K562 (cell line): ENCODE results near the gene INTS1. TPM values are rescaled to one million over a fixed set of nuclear protein-coding genes. Genes with fewer than 3 reads are reported as not detected.

Experiments
- ATAC-seq: fragments of 200-7000 bp; cut with Tn5 transposase; 3 replicates; pipeline ENCODE4 v1.9.1; 2020; ENCODE audit warnings: moderate library complexity
- BruUV-seq: library from RNA; stranded (reverse); fragments of 400-500 nt; replicated peaks from 2 replicates; lab custom pipeline; 2021; lab: Mats Ljungman, UMichigan
- CTCF ChIA-PET: fragments of 300-600 bp; formaldehyde crosslinking; extraction: SDS; loops from one replicate; lab custom pipeline; 2021; ENCODE audit warnings: low intra/inter-chr PET ratio; lab: Yijun Ruan, JAX
- POLR2A ChIA-PET: fragments of 300-600, 350-650 bp; sonication (Branson Sonifier 250); formaldehyde crosslinking; extraction: SDS; loops from one replicate; lab custom pipeline; 2021; ENCODE audit warnings: antibody characterized with exemption, inconsistent platforms; lab: Yijun Ruan, JAX
- DNase-seq, 4 experiments: peaks; one replicate each; pipeline versions ENCODE4 v3.0.0 to v3.0.0-alpha.2; 2011 to 2018; ENCODE audit warnings: low spot score in 3 of 4, mixed read lengths in 3 of 4; ENCODE audit errors: extremely low read depth in 1 of 4
- FAIRE-seq: peaks from 2 replicates; lab custom pipeline; 2011; peaks lifted over from hg19 to GRCh38; lab: Jason Lieb, UNC
- H2AFZ ChIP-seq: 2 replicates; pipeline ENCODE4 v1.6.0; 2011; ENCODE audit warnings: low read depth, low read length, control low read depth, inconsistent platforms
- H3K27ac ChIP-seq: fragments of 200-600 bp; 3 replicates; pipeline ENCODE4 v1.8.0; 2011; ENCODE audit warnings: low read depth, mild to moderate bottlenecking, control low read depth, inconsistent platforms, low read length, moderate library complexity, mixed read lengths; ENCODE audit errors: extremely low read depth
- H3K27me3 ChIP-seq, 2 experiments: fragments of 300-600 bp in 1 of 2; 2 replicates in 1 of 2; 3 replicates in 1 of 2; pipeline versions ENCODE4 v1.6.0 to v1.8.0; 2011; ENCODE audit warnings: inconsistent platforms in 2 of 2, low read length in 2 of 2, mild to moderate bottlenecking in 1 of 2, mixed read lengths in 1 of 2, moderate library complexity in 1 of 2; ENCODE audit not compliant: control insufficient read depth in 2 of 2, insufficient read depth in 2 of 2
- H3K36me3 ChIP-seq: fragments of 300-600 bp; 3 replicates; pipeline ENCODE4 v1.8.0; 2011; ENCODE audit warnings: mild to moderate bottlenecking, low read length, inconsistent platforms; ENCODE audit not compliant: control insufficient read depth, insufficient read depth
- H3K4me1 ChIP-seq, 2 experiments: fragments of 200-600 bp in 1 of 2; replicated peaks in 1 of 2; 2 replicates in 1 of 2; 3 replicates in 1 of 2; pipeline versions ENCODE4 v1.5.1 to v1.8.0; 2011; ENCODE audit warnings: inconsistent platforms in 2 of 2, low read length in 2 of 2, mild to moderate bottlenecking in 1 of 2, mixed read lengths in 1 of 2, moderate library complexity in 1 of 2; ENCODE audit not compliant: control insufficient read depth in 2 of 2, insufficient read depth in 2 of 2
- H3K4me2 ChIP-seq: 2 replicates; pipeline ENCODE4 v1.6.1; 2011; ENCODE audit warnings: low read length, control low read depth, inconsistent platforms, mixed read lengths; ENCODE audit not compliant: insufficient read depth
- H3K4me3 ChIP-seq: fragments of 200-600 bp; sonication (generic), shearing (Covaris generic); 2 replicates; pipeline ENCODE4 v1.5.1; 2016; ENCODE audit warnings: control low read depth, inconsistent platforms
- H3K79me2 ChIP-seq: fragments of 200-600 bp; 3 replicates; pipeline ENCODE4 v1.8.0; 2011; ENCODE audit warnings: low read length, inconsistent platforms; ENCODE audit not compliant: control insufficient read depth, insufficient read depth
- H3K9ac ChIP-seq, 2 experiments: 2 replicates each; pipeline versions ENCODE4 v1.6.0 to v1.6.1; 2011; ENCODE audit warnings: low read depth in 2 of 2, low read length in 2 of 2, control low read depth in 1 of 2, inconsistent platforms in 1 of 2, mild to moderate bottlenecking in 1 of 2, mixed read lengths in 1 of 2; ENCODE audit not compliant: insufficient read depth in 1 of 2
- H3K9me1 ChIP-seq: one replicate; pipeline ENCODE4 v1.6.0; 2011; ENCODE audit warnings: inconsistent platforms, mild to moderate bottlenecking, low read length, moderate library complexity; ENCODE audit not compliant: control insufficient read depth, insufficient read depth
- H3K9me3 ChIP-seq: replicated peaks from 2 replicates; pipeline ENCODE4 v1.5.1; 2011; ENCODE audit warnings: low read depth, low read length, inconsistent platforms; ENCODE audit not compliant: control insufficient read depth, insufficient read depth
- H4K20me1 ChIP-seq: replicated peaks from 2 replicates; pipeline ENCODE4 v1.6.1; 2011; ENCODE audit warnings: low read length, inconsistent platforms, mixed read lengths; ENCODE audit not compliant: control insufficient read depth, insufficient read depth
- ARNT ChIP-seq, 2 experiments: fragments of 450-650 bp; IDR thresholded peaks; 2 replicates each; pipeline ENCODE4 v1.6.1; 2016; ENCODE audit warnings: mild to moderate bottlenecking in 1 of 2
- ATF3 ChIP-seq, 2 experiments: fragments of 450-650 bp in 1 of 2; sonication (generic) in 1 of 2; formaldehyde crosslinking in 1 of 2; IDR thresholded peaks in 1 of 2; conservative IDR thresholded peaks in 1 of 2; 2 replicates each; pipeline versions ENCODE4 v1.6.1 to v1.8.1; 2016 to 2023; ENCODE audit warnings: mild to moderate bottlenecking in 2 of 2, moderate library complexity in 2 of 2, inconsistent platforms in 1 of 2, missing genetic modification reagents in 1 of 2
- ID3 ChIP-seq, 2 experiments: fragments of 250-450 bp in 1 of 2; fragments of 450-650 bp in 1 of 2; sonication (Bioruptor Pico) in 1 of 2; IDR thresholded peaks; 2 replicates each; pipeline versions ENCODE4 v1.6.1 to v1.8.0; 2016 to 2021; ENCODE audit warnings: mild to moderate bottlenecking in 2 of 2, moderate library complexity in 2 of 2, missing compliant biosample characterization in 1 of 2, missing genetic modification characterization in 1 of 2
- RBFOX2 ChIP-seq: fragments of 200-400 bp; formaldehyde crosslinking; IDR thresholded peaks from 2 replicates; pipeline ENCODE4 v1.6.1; 2017; ENCODE audit warnings: low read depth, mild to moderate bottlenecking, low read length, moderate library complexity
- SMARCE1 ChIP-seq: fragments of 450-650 bp; IDR thresholded peaks from 2 replicates; pipeline ENCODE4 v1.7.1; 2016; ENCODE audit warnings: mild to moderate bottlenecking
- TAL1 ChIP-seq: fragments of 450-650 bp; IDR thresholded peaks from 2 replicates; pipeline ENCODE4 v1.6.1; 2016; ENCODE audit warnings: mild to moderate bottlenecking
- THAP12 ChIP-seq: fragments of 250-450 bp; sonication (Bioruptor Pico); IDR thresholded peaks from 2 replicates; pipeline ENCODE4 v1.9.0; 2021; ENCODE audit warnings: mild to moderate bottlenecking, inconsistent platforms
- ZC3H8 ChIP-seq: fragments of 450-650 bp; IDR thresholded peaks from 2 replicates; pipeline ENCODE4 v1.6.1; 2017
- WGBS: fragments of 100-300 bp; shearing (Covaris generic); methylation state at CpG from one replicate; pipeline ENCODE4 v1.1.6; 2016; ENCODE audit warnings: low coverage, mixed read lengths; ENCODE audit not compliant: insufficient coverage; ENCODE audit errors: missing lambda C conversion rate; 5-methylcytosine and 5-hydroxymethylcytosine counted together
- in situ Hi-C: fragments of 300-500 bp; cut with MboI; formaldehyde crosslinking; loops from 4 replicates; pipeline ENCODE4 v1.15.0; 2018; ENCODE audit warnings: inconsistent platforms, mixed read lengths
- intact Hi-C: fragments of 100-400 bp; cut with micrococcal nuclease; formaldehyde crosslinking; loops from 2 replicates; pipeline ENCODE4 v1.14.2; 2022
- polyA plus RNA-seq, 8 experiments: library from polyadenylated mRNA; depleted of rRNA in 4 of 8; stranded (reverse) in 5 of 8; unstranded in 3 of 8; fragments of >200 nt; fragmentation: Nextera tagmentation in 2 of 8; fragmentation: Illumina TruSeq in 1 of 8; extraction: Ambion mirVana in 2 of 8; extraction: Trizol in 1 of 8; gene quantifications; 2 replicates each; pipeline versions ENCODE4 v1.2.1 to v1.2.3, GENCODE V29; 2011 to 2014; ENCODE audit warnings: inconsistent platforms in 1 of 8, missing spikeins in 1 of 8
- total RNA-seq, 7 experiments: library from RNA; depleted of rRNA in 6 of 7; stranded (reverse); fragments of >200 nt in 6 of 7; fragmentation: Illumina TruSeq in 2 of 7; extraction: Trizol in 2 of 7; gene quantifications; 2 replicates each; pipeline versions ENCODE4 v1.2.1 to v1.2.3, GENCODE V29; 2011 to 2021; ENCODE audit warnings: low replicate concordance in 1 of 7
- TF ChIP-seq, protein P1 (sequence below): fragments of 450-650 bp; IDR thresholded peaks from 2 replicates; pipeline ENCODE4 v1.7.0; 2016; ENCODE audit warnings: borderline replicate concordance
- TF ChIP-seq, protein P2 (sequence below): fragments of 150-350 bp; conservative IDR thresholded peaks from 2 replicates; pipeline ENCODE4 v1.6.1; 2014; ENCODE audit warnings: low read length
- TF ChIP-seq, protein P3 (sequence below): fragments of 250-450 bp; sonication (Bioruptor Pico); IDR thresholded peaks from 2 replicates; pipeline ENCODE4 v1.9.0; 2021; ENCODE audit warnings: mild to moderate bottlenecking

Gene INTS1
- total and polyA plus RNA-seq, 9 of the 15 experiments (the other 6 are each of a cell fraction or from before 2014, with no cell fraction given) = 0.34 to 119 (median 18.5) TPM

DNA sequence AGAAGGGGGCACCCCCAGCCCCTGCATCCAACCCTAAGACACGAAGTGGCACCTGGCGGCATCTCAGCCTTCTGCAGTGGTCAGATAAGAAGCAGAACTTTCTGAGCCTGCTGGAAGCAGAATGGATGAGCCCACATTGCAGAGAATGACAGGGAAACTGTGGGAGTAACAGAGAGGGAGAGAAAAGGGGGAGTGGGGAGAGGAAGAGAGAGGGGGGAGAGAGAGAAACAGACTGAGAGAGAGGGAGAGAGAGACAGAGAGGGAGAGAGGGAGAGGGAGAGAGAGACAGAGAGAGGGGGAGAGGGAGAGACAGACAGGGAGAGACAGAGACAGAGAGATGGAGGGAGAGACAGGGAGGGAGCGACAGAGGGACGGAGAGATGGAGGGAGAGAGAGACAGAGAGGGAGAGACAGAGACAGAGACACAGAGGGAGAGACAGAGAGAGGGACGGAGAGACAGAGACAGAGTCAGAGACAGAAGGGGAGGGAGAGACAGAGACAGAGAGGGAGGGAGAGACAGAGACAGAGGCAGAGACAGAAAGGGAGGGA lies 80.9 kb downstream of the INTS1 start:
- FAIRE-seq (no peak), DNase-seq (peak in 2 of 4 experiments; percentile 61 to 72), ATAC-seq (no peak; the same call in 2 of the 3 replicates)
- intact Hi-C loops = no loop called here
- H3K4me1 ChIP-seq = peaks cover 7 to 52% of the 10 kb centered on the region in 2 experiments; a peak in 4 of 5 replicates
- H3K4me2 ChIP-seq = peak overlapping the region; percentile 50
- POLR2A ChIA-PET = interaction anchor here (0.7 kb wide), 1 partner anchor 15 kb away, joined by 3 read pairs; no protein-coding TSS in a partner anchor
- no peaks in the 10 kb centered on the region for H4K20me1 ChIP-seq
- BruUV-seq = no TSS peak
- in situ Hi-C loops = no loop called here
- CTCF ChIA-PET = no interaction called here
- no peak overlapping the region for H3K4me3 ChIP-seq
- WGBS = 27% methylated on average over 3 of the region's 5 CpGs
- no peaks in the 10 kb centered on the region for H3K79me2 ChIP-seq
- peaks cover 0 to 14% of the 10 kb centered on the region in 2 experiments; a peak in 3 of 5 replicates for H3K27me3 ChIP-seq
- H3K9me1 ChIP-seq = no peaks in the 10 kb centered on the region
- peak overlapping the region; percentile 61; the same call in 1 of the 2 replicates for H2AFZ ChIP-seq
- H3K36me3 ChIP-seq = no peaks in the 10 kb centered on the region
- no peak overlapping the region for H3K27ac ChIP-seq
- peak overlapping the region; percentile 8 to 63; a peak in 3 of 4 replicates for H3K9ac ChIP-seq
- no peaks in the 10 kb centered on the region for H3K9me3 ChIP-seq
- TF ChIP-seq RBFOX2 = no peak
- peak; percentile 44; the same call in 1 of the 2 replicates for TF ChIP-seq SMARCE1
- TF ChIP-seq, protein P1, sequence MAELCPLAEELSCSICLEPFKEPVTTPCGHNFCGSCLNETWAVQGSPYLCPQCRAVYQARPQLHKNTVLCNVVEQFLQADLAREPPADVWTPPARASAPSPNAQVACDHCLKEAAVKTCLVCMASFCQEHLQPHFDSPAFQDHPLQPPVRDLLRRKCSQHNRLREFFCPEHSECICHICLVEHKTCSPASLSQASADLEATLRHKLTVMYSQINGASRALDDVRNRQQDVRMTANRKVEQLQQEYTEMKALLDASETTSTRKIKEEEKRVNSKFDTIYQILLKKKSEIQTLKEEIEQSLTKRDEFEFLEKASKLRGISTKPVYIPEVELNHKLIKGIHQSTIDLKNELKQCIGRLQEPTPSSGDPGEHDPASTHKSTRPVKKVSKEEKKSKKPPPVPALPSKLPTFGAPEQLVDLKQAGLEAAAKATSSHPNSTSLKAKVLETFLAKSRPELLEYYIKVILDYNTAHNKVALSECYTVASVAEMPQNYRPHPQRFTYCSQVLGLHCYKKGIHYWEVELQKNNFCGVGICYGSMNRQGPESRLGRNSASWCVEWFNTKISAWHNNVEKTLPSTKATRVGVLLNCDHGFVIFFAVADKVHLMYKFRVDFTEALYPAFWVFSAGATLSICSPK = no peak; the same call in 1 of the 2 replicates
- TF ChIP-seq THAP12 = no peak
- TF ChIP-seq ZC3H8 = peak; percentile 36; the same call in 1 of the 2 replicates
- TF ChIP-seq, protein P2, sequence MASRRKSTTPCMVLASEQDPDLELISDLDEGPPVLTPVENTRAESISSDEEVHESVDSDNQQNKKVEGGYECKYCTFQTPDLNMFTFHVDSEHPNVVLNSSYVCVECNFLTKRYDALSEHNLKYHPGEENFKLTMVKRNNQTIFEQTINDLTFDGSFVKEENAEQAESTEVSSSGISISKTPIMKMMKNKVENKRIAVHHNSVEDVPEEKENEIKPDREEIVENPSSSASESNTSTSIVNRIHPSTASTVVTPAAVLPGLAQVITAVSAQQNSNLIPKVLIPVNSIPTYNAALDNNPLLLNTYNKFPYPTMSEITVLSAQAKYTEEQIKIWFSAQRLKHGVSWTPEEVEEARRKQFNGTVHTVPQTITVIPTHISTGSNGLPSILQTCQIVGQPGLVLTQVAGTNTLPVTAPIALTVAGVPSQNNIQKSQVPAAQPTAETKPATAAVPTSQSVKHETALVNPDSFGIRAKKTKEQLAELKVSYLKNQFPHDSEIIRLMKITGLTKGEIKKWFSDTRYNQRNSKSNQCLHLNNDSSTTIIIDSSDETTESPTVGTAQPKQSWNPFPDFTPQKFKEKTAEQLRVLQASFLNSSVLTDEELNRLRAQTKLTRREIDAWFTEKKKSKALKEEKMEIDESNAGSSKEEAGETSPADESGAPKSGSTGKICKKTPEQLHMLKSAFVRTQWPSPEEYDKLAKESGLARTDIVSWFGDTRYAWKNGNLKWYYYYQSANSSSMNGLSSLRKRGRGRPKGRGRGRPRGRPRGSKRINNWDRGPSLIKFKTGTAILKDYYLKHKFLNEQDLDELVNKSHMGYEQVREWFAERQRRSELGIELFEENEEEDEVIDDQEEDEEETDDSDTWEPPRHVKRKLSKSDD = no peak
- TF ChIP-seq ARNT (IDR thresholded peaks at IDR 0.05) = 0 out of 4 replicates have a peak, but pooled peaks of 1 of the 2 experiments have one; percentile 38
- TF ChIP-seq, protein P3, sequence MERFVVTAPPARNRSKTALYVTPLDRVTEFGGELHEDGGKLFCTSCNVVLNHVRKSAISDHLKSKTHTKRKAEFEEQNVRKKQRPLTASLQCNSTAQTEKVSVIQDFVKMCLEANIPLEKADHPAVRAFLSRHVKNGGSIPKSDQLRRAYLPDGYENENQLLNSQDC (CRISPR knock-in tag) = no peak
- no peak for TF ChIP-seq ATF3 (IDR thresholded peaks at IDR 0.05)
- TF ChIP-seq ATF3 (CRISPR knock-in tag; conservative IDR thresholded peaks at IDR 0.05) = no peak
- no peak for TF ChIP-seq ID3 (CRISPR knock-in tag; IDR thresholded peaks at IDR 0.05)
- no peak for TF ChIP-seq ID3 (tag; IDR thresholded peaks at IDR 0.05)
- peak; percentile 62; the same call in 1 of the 2 replicates for TF ChIP-seq TAL1
